B cell (primary cell): ENCODE results near the gene VPS72. TPM values are rescaled to one million over a fixed set of nuclear protein-coding genes. Genes with fewer than 3 reads are reported as not detected.

Source experiments
- ATAC-seq: fragments of 200-7000 bp; cut with Tn5 transposase; one replicate; pipeline ENCODE4 v1.10.0; 2021; ENCODE audit warnings: low read depth, mild to moderate bottlenecking, moderate number of reproducible peaks, moderate library complexity
- CTCF ChIA-PET: fragments of 350-600 bp; sonication (Branson Sonifier 250); formaldehyde crosslinking; loops from one replicate; lab custom pipeline; 2021; ENCODE audit warnings: antibody characterized with exemption, inconsistent platforms; lab: Charles Lee
- POLR2A ChIA-PET: fragments of 350-600 bp; sonication (Branson Sonifier 250); formaldehyde crosslinking; loops from one replicate; lab custom pipeline; 2021; ENCODE audit warnings: antibody characterized with exemption; lab: Charles Lee
- DNase-seq: peaks from one replicate; pipeline ENCODE4 v3.0.0; 2013
- H2AFZ ChIP-seq: 2 replicates; pipeline ENCODE4 v1.6.1; 2012; ENCODE audit warnings: mild to moderate bottlenecking, low read depth, low read length; ENCODE audit not compliant: insufficient read depth, poor library complexity, severe bottlenecking
- H3K27ac ChIP-seq, 2 donors: 1 replicate in 1 of 2; 2 replicates in 1 of 2; pipeline ENCODE4 v1.5.1; 2012 to 2013; ENCODE audit warnings: low read length in 2 of 2, mild to moderate bottlenecking in 2 of 2, moderate library complexity in 1 of 2
- H3K27me3 ChIP-seq, 4 experiments: fragments of 200-600 bp in 1 of 4; sonication (generic) in 1 of 4; replicated peaks in 1 of 4; 1 replicate in 2 of 4; 2 replicates in 2 of 4; pipeline versions ENCODE4 v1.6.1 to v1.7.0; 2013 to 2016; ENCODE audit warnings: low read length in 3 of 4, mild to moderate bottlenecking in 2 of 4, mixed read lengths in 1 of 4, moderate library complexity in 1 of 4; ENCODE audit not compliant: insufficient read depth in 4 of 4, control insufficient read depth in 3 of 4; ENCODE audit errors: control extremely low read depth in 1 of 4
- H3K36me3 ChIP-seq, 2 experiments: replicated peaks in 1 of 2; 1 replicate in 1 of 2; 2 replicates in 1 of 2; pipeline versions ENCODE4 v1.6.1 to v1.7.1; 2013; ENCODE audit warnings: low read length in 1 of 2; ENCODE audit not compliant: insufficient read depth in 2 of 2, control insufficient read depth in 1 of 2; ENCODE audit errors: control extremely low read depth in 1 of 2, extremely low read depth in 1 of 2
- H3K4me1 ChIP-seq, 2 donors: fragments of 200-600 bp in 1 of 2; sonication (generic) in 1 of 2; 1 replicate in 1 of 2; 2 replicates in 1 of 2; pipeline versions ENCODE4 v1.5.1 to v1.6.1; 2013 to 2017; ENCODE audit warnings: low read length in 2 of 2; ENCODE audit not compliant: control insufficient read depth in 2 of 2, insufficient read depth in 2 of 2
- H3K4me2 ChIP-seq: replicated peaks from 2 replicates; pipeline ENCODE3; 2012; ENCODE audit warnings: mild to moderate bottlenecking, low read depth, low read length; ENCODE audit not compliant: poor library complexity, severe bottlenecking
- H3K4me3 ChIP-seq, 5 experiments: fragments of 200-600 bp in 1 of 5; sonication (generic) in 1 of 5; 1 replicate in 3 of 5; 2 replicates in 2 of 5; pipeline versions ENCODE4 v1.5.1 to v1.7.0; 2011 to 2016; ENCODE audit warnings: low read length in 4 of 5, mild to moderate bottlenecking in 4 of 5, low read depth in 2 of 5, control low read depth in 1 of 5, moderate library complexity in 1 of 5; ENCODE audit not compliant: insufficient read depth in 1 of 5; ENCODE audit errors: control extremely low read depth in 1 of 5, extremely low read depth in 1 of 5
- H3K79me2 ChIP-seq: fragments of 200-600 bp; sonication (generic); one replicate; pipeline ENCODE4 v1.6.0; 2016; ENCODE audit warnings: low read length; ENCODE audit not compliant: control insufficient read depth, insufficient read depth
- H3K9ac ChIP-seq: fragments of 200-600 bp; sonication (generic); 2 replicates; pipeline ENCODE4 v1.6.1; 2017; ENCODE audit warnings: mild to moderate bottlenecking, low read length, moderate library complexity
- H3K9me3 ChIP-seq, 3 donors: one replicate each; pipeline versions ENCODE4 v1.6.1 to v1.7.1; 2013; ENCODE audit warnings: low read length in 2 of 3; ENCODE audit not compliant: control insufficient read depth in 2 of 3, insufficient read depth in 1 of 3; ENCODE audit errors: control extremely low read depth in 1 of 3
- H4K20me1 ChIP-seq: 2 replicates; pipeline ENCODE4 v1.6.0; 2012; ENCODE audit warnings: mild to moderate bottlenecking, low read length; ENCODE audit not compliant: insufficient read depth, control insufficient read depth, poor library complexity, severe bottlenecking
- H3K27ac Mint-ChIP-seq: one replicate; pipeline ENCODE4 v1.8.0; 2021; ENCODE audit warnings: mixed read lengths
- H3K27me3 Mint-ChIP-seq: one replicate; pipeline ENCODE4 v1.8.0; 2021; ENCODE audit warnings: mixed read lengths
- H3K4me1 Mint-ChIP-seq: one replicate; pipeline ENCODE4 v1.8.0; 2021; ENCODE audit warnings: mixed read lengths
- H3K4me3 Mint-ChIP-seq: one replicate; pipeline ENCODE4 v1.8.0; 2021; ENCODE audit warnings: mixed read lengths
- H3K9me3 Mint-ChIP-seq: one replicate; pipeline ENCODE4 v1.8.0; 2022; ENCODE audit warnings: mixed read lengths; ENCODE audit not compliant: insufficient read depth
- EZH2 ChIP-seq: IDR thresholded peaks from 2 replicates; pipeline ENCODE4 v1.6.1; 2012; ENCODE audit warnings: borderline replicate concordance, low read depth, mild to moderate bottlenecking, moderate library complexity, low read length; ENCODE audit not compliant: insufficient read depth, poor library complexity, severe bottlenecking
- WGBS: methylation state at CpG from one replicate; pipeline ENCODE4 v1.1.5; 2013; ENCODE audit warnings: missing lambda C conversion rate; ENCODE audit not compliant: insufficient coverage; 5-methylcytosine and 5-hydroxymethylcytosine counted together
- intact Hi-C: fragments of 100-400 bp; cut with micrococcal nuclease; formaldehyde crosslinking; loops from one replicate; pipeline ENCODE4 v1.10.0; 2022
- polyA plus RNA-seq: library from polyadenylated mRNA; depleted of rRNA; stranded (reverse); fragments of >200 nt; gene quantifications from 2 replicates; pipeline ENCODE4 v1.2.3, GENCODE V29; 2012
- total RNA-seq, 2 donors: library from RNA; stranded (reverse); fragments of 120-200 nt in 1 of 2; gene quantifications; 1 replicate in 1 of 2; 2 replicates in 1 of 2; pipeline versions ENCODE4 v1.2.3 to v1.2.4, GENCODE V29; 2013 to 2022
- TF ChIP-seq, protein P1 (sequence below): fragments of 200-600 bp; IDR thresholded peaks from one replicate; pipeline ENCODE4 v1.8.0; 2022; ENCODE audit warnings: antibody characterized with exemption, mild to moderate bottlenecking

VPS72 gene
- total and polyA plus RNA-seq, 2 donors (not counting 1 experiment from before 2014, with no cell fraction given), result 42.1 to 48.7 TPM

DNA sequence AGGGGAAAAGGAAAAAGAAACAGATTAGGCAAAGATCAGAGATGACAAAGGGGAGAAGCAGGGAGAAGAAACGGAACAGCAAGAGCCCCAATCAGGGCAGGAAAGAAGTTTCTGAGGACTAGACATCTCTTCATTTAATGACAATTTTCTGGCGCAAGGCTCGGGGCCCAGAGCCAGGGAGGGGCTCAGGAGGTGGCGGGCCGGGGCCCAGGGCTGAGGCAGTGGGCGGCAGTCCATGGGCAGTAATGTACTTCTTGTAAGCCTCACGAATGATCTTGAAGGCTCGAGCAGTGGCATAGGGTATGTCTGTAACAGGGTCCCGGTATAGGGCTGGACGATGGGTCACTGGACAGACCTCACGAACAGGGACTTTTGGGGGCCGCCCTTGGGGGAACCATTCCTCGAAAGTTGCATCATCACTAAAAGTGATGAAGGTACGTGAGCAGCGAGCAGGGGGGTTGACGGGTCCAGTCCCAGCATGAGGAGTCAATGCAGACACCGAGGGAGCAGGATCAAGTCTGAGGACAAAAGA is 13.4 kb downstream of the VPS72 start:
- POLR2A ChIA-PET, result interaction anchor here (1.0 kb wide), 1 partner anchor 13 kb away, joined by 4 read pairs; the partner anchor contains the start of gene VPS72
- Mint-ChIP-seq H3K9me3 (no peaks in the 10 kb centered on the region), H3K27ac (no peak overlapping the region)

GRCh38 chr1:151175863-151176262 is 14.1 kb downstream of the VPS72 start, which contains the start of gene TMOD4:
TSS of gene TMOD4 (minus strand) at chr1:151175981. CDS start at chr1:151174875, 1,106 bp downstream.
- Mint-ChIP-seq H3K4me3 (no peak within 1 kb of the TSS), H3K4me1 (peaks cover 2% of the 10 kb centered on the region), H3K27me3 (no peaks in the 10 kb centered on the region), H3K27ac (peak within 1 kb of the TSS; percentile 32), H3K9me3 (no peaks in the 10 kb centered on the region)
- no peak within 1 kb of the TSS for H3K4me2 ChIP-seq
- CTCF ChIA-PET, result interaction anchor here (1.0 to 2.3 kb wide), 6 partner anchors 9 to 76 kb away, joined by 3 to 9 read pairs (median 4); partner anchors contain the start of genes SCNM1, TNFAIP8L2 and VPS72
- intact Hi-C loops, result no loop called here
- H3K9ac ChIP-seq, result no peak within 1 kb of the TSS
- POLR2A ChIA-PET, result interaction anchor here (1.0 kb wide), 1 partner anchor 14 kb away, joined by 4 read pairs; the partner anchor contains the start of gene VPS72
- no peaks in the 10 kb centered on the region for H3K4me1 ChIP-seq
- no peak within 1 kb of the TSS for H3K27ac ChIP-seq
- ATAC-seq (peak; percentile 69), DNase-seq (no peak)
- H3K9me3 ChIP-seq, result no peaks in the 10 kb centered on the region
- no peaks in the 10 kb centered on the region for H4K20me1 ChIP-seq
- peaks cover 8 to 47% of the 10 kb centered on the region in 2 experiments for H3K36me3 ChIP-seq
- no peak within 1 kb of the TSS for H3K4me3 ChIP-seq
- no peak within 1 kb of the TSS for H2AFZ ChIP-seq
- H3K27me3 ChIP-seq, result no peaks in the 10 kb centered on the region
- WGBS, result 0% methylated on average over 1 of the region's 4 CpGs
- TF ChIP-seq EZH2, result no peak
- TF ChIP-seq, protein P1, sequence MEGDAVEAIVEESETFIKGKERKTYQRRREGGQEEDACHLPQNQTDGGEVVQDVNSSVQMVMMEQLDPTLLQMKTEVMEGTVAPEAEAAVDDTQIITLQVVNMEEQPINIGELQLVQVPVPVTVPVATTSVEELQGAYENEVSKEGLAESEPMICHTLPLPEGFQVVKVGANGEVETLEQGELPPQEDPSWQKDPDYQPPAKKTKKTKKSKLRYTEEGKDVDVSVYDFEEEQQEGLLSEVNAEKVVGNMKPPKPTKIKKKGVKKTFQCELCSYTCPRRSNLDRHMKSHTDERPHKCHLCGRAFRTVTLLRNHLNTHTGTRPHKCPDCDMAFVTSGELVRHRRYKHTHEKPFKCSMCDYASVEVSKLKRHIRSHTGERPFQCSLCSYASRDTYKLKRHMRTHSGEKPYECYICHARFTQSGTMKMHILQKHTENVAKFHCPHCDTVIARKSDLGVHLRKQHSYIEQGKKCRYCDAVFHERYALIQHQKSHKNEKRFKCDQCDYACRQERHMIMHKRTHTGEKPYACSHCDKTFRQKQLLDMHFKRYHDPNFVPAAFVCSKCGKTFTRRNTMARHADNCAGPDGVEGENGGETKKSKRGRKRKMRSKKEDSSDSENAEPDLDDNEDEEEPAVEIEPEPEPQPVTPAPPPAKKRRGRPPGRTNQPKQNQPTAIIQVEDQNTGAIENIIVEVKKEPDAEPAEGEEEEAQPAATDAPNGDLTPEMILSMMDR, result peak; percentile 54
- H3K79me2 ChIP-seq, result no peaks in the 10 kb centered on the region

More for the DNA sequence above, 13.4 kb downstream of the VPS72 start:
- Histone ChIP-seq H3K36me3 (peaks cover 10 to 46% of the 10 kb centered on the region in 2 experiments), H4K20me1 (no peaks in the 10 kb centered on the region), H3K79me2 (no peaks in the 10 kb centered on the region), H3K27me3 (no peaks in the 10 kb centered on the region), H2AFZ (no peak overlapping the region), H3K9me3 (no peaks in the 10 kb centered on the region), H3K27ac (no peak overlapping the region), H3K9ac (no peak overlapping the region), H3K4me2 (no peak overlapping the region), H3K4me1 (no peaks in the 10 kb centered on the region), H3K4me3 (no peak overlapping the region)
- 97% methylated on average over 17 of the region's 17 CpGs for WGBS
- TF ChIP-seq, protein P1, result no peak
- no peak for TF ChIP-seq EZH2
- no peak overlapping the region for H3K4me3 Mint-ChIP-seq
- intact Hi-C loops, result no loop called here
- ATAC-seq (no peak), DNase-seq (no peak)
- CTCF ChIA-PET, result interaction anchor here (1.0 to 1.3 kb wide), 4 partner anchors 13 to 76 kb away, joined by 3 to 4 read pairs (median 4); partner anchors contain the start of genes TNFAIP8L2 and VPS72
- peaks cover 2% of the 10 kb centered on the region for H3K4me1 Mint-ChIP-seq
- no peaks in the 10 kb centered on the region for H3K27me3 Mint-ChIP-seq
